ENCODE data around the gene SCYL2.
"Not testable (repeated sequence)": the region's sequence is repeated elsewhere in the genome, so short reads cannot be mapped to it uniquely, and the experiment has no call there.

Gene SCYL2

GRCh38 chr12:100265732-100266584, 1.0 kb upstream of the SCYL2 start:
- DNase-seq = peak in 1 of 2 experiments; percentile 10

GRCh38 chr12:100266585-100266834, 467 bp upstream of the SCYL2 start:
- DNase-seq = no peak

- no peak for DNase-seq
These were observed 765 bp downstream of the SCYL2 start for GRCh38 chr12:100267603-100268281.

- DNase-seq = no peak
These were observed 2.0 kb downstream of the SCYL2 start for GRCh38 chr12:100268835-100269564.

GRCh38 chr12:100273782-100274181, 6.8 kb downstream of the SCYL2 start:
- no peak for DNase-seq

GRCh38 chr12:100274291-100274690, 7.3 kb downstream of the SCYL2 start:
- no peak for DNase-seq

- DNase-seq = no peak
These were observed 12.2 kb downstream of the SCYL2 start for GRCh38 chr12:100279159-100279558.

- no peak for DNase-seq
These were observed 12.7 kb downstream of the SCYL2 start for GRCh38 chr12:100279607-100280244.

GRCh38 chr12:100284556-100284955, 17.6 kb downstream of the SCYL2 start:
- DNase-seq = not testable (repeated sequence)

GRCh38 chr12:100289038-100289437, 22.1 kb downstream of the SCYL2 start:
- DNase-seq = no peak

GRCh38 chr12:100290016-100290415, 23.0 kb downstream of the SCYL2 start:
- no peak for DNase-seq

GRCh38 chr12:100293017-100293416, 26.0 kb downstream of the SCYL2 start:
- DNase-seq = no peak

- DNase-seq = not testable (repeated sequence)
These were observed 27.4 kb downstream of the SCYL2 start for GRCh38 chr12:100294366-100294765.

GRCh38 chr12:100295764-100296555, 29.0 kb downstream of the SCYL2 start:
- DNase-seq = no peak

GRCh38 chr12:100302081-100302480, 35.1 kb downstream of the SCYL2 start:
- no peak for DNase-seq

GRCh38 chr12:100303831-100304230, 36.9 kb downstream of the SCYL2 start:
- DNase-seq = no peak

GRCh38 chr12:100304334-100304733, 37.4 kb downstream of the SCYL2 start:
- not testable (repeated sequence) for DNase-seq

- DNase-seq = not testable (repeated sequence)
These were observed 41.2 kb downstream of the SCYL2 start for GRCh38 chr12:100308138-100308537.

GRCh38 chr12:100311317-100311716, 44.3 kb downstream of the SCYL2 start:
- DNase-seq = no peak

GRCh38 chr12:100317371-100317770, 50.4 kb downstream of the SCYL2 start:
- no peak for DNase-seq

GRCh38 chr12:100324498-100324897, 57.5 kb downstream of the SCYL2 start:
- DNase-seq = no peak

- no peak for DNase-seq
These were observed 59.2 kb downstream of the SCYL2 start for GRCh38 chr12:100326208-100326607.
